ENCODE data around the gene AGRP. TPM values are rescaled to one million over a fixed set of nuclear protein-coding genes. Genes with fewer than 3 reads are reported as not detected.

Gene AGRP
- total RNA-seq, 1 donor from 2014 or later, result not detected

GRCh38 chr16:67442581-67443255 lies 40.6 kb downstream of the AGRP start:
- Histone ChIP-seq H3K9me3 (replicated peaks) (no peaks in the 10 kb centered on the region), H3K27me3 (ENCODE audit: low read depth) (no peaks in the 10 kb centered on the region), H3K4me3 (no peak overlapping the region), H3K4me1 (peaks cover 72% of the 10 kb centered on the region), H3K36me3 (peaks cover 26% of the 10 kb centered on the region), H3K27ac (replicated peaks) (peak overlapping the region; percentile 76)
- TF ChIP-seq CTCF (IDR thresholded peaks at IDR 0.05; ENCODE audit: borderline replicate concordance), result no peak
- DNase-seq, result no peak
- intact Hi-C loops (cut with micrococcal nuclease), result no loop called here

- TF ChIP-seq CTCF (IDR thresholded peaks at IDR 0.05; ENCODE audit: borderline replicate concordance), result no peak
- peak; percentile 41 for DNase-seq
- peaks cover 64% of the 10 kb centered on the region for H3K4me1 ChIP-seq
These were observed 41.4 kb downstream of the AGRP start for GRCh38 chr16:67441907-67442306.

GRCh38 chr16:67441271-67441753 lies 42.0 kb downstream of the AGRP start:
- no peaks in the 10 kb centered on the region for H3K27me3 ChIP-seq (ENCODE audit: low read depth)
- no peak for TF ChIP-seq CTCF (IDR thresholded peaks at IDR 0.05; ENCODE audit: borderline replicate concordance)
- H3K27ac ChIP-seq (replicated peaks), result peak overlapping the region; percentile 76
- intact Hi-C loops (cut with micrococcal nuclease), result no loop called here
- H3K4me1 ChIP-seq, result peaks cover 58% of the 10 kb centered on the region
- DNase-seq, result peak; percentile 58
- peaks cover 35% of the 10 kb centered on the region for H3K36me3 ChIP-seq
- no peaks in the 10 kb centered on the region for H3K9me3 ChIP-seq (replicated peaks)
- H3K4me3 ChIP-seq, result no peak overlapping the region

More at GRCh38 chr16:67441907-67442306, 41.4 kb downstream of the AGRP start:
- H3K27ac ChIP-seq (replicated peaks), result peak overlapping the region; percentile 76
- no peaks in the 10 kb centered on the region for H3K27me3 ChIP-seq (ENCODE audit: low read depth)
- intact Hi-C loops (cut with micrococcal nuclease), result no loop called here
- H3K4me3 ChIP-seq, result no peak overlapping the region
- H3K9me3 ChIP-seq (replicated peaks), result no peaks in the 10 kb centered on the region
- peaks cover 34% of the 10 kb centered on the region for H3K36me3 ChIP-seq

GRCh38 chr16:67438824-67439393 lies 44.4 kb downstream of the AGRP start:
- no peak for DNase-seq
- Histone ChIP-seq H3K27me3 (ENCODE audit: low read depth) (no peaks in the 10 kb centered on the region), H3K27ac (replicated peaks) (no peak overlapping the region), H3K9me3 (replicated peaks) (no peaks in the 10 kb centered on the region), H3K36me3 (peaks cover 35% of the 10 kb centered on the region), H3K4me1 (peaks cover 34% of the 10 kb centered on the region), H3K4me3 (no peak overlapping the region)
- intact Hi-C loops (cut with micrococcal nuclease), result no loop called here
- no peak for TF ChIP-seq CTCF (IDR thresholded peaks at IDR 0.05; ENCODE audit: borderline replicate concordance)

- no peak overlapping the region for H3K27ac ChIP-seq (replicated peaks)
- H3K36me3 ChIP-seq, result peaks cover 35% of the 10 kb centered on the region
- DNase-seq, result no peak
- no peak for TF ChIP-seq CTCF (IDR thresholded peaks at IDR 0.05; ENCODE audit: borderline replicate concordance)
- H3K4me3 ChIP-seq, result no peak overlapping the region
- no peaks in the 10 kb centered on the region for H3K9me3 ChIP-seq (replicated peaks)
- peaks cover 27% of the 10 kb centered on the region for H3K4me1 ChIP-seq
- no peaks in the 10 kb centered on the region for H3K27me3 ChIP-seq (ENCODE audit: low read depth)
- intact Hi-C loops (cut with micrococcal nuclease), result no loop called here
These were observed 45.1 kb downstream of the AGRP start for GRCh38 chr16:67438098-67438791.

Data from left ventricle myocardium inferior (tissue), 1 donor.